ENCODE measurements around the gene TMX2. TPM values are rescaled to one million over a fixed set of nuclear protein-coding genes. Genes with fewer than 3 reads are reported as not detected.
A peak's percentile ranks its signal among the peaks of the same experiment; 100 is the strongest.

Gene TMX2
- total RNA-seq, 1 donor from 2014 or later: 42.1 TPM

GRCh38 chr11:57763568-57763967, 51.2 kb downstream of the TMX2 start:
- DNase-seq (ENCODE audit: low read depth in 2 of 2): peak in 1 of 2 donors; percentile 62

- DNase-seq (ENCODE audit: low read depth in 2 of 2): no peak
Measured at GRCh38 chr11:57764021-57764420, 51.6 kb downstream of the TMX2 start.

DNA sequence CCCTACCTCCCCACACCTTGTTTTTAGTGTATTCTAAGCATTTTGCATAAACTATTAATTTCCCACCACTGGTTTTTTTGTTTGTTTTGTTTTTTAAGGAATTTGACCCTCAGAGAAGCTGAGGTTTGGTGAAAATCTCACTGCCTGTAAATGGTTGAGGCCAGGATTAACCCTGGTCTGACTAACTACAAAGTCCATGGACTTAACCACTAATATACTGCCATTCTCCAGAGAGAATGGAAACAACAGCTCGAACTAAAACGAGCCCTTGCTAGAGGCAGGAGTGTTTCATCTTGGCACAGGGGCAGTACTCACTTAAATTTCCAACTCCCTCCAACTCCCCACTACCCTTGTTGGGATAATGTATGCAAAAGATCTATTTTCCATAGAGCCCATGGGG, 52.2 kb downstream of the TMX2 start:
- no peak for DNase-seq (ENCODE audit: low read depth in 2 of 2)

- no peak for DNase-seq (ENCODE audit: low read depth in 2 of 2)
Measured at GRCh38 chr11:57764972-57765371, 52.6 kb downstream of the TMX2 start.

DNA sequence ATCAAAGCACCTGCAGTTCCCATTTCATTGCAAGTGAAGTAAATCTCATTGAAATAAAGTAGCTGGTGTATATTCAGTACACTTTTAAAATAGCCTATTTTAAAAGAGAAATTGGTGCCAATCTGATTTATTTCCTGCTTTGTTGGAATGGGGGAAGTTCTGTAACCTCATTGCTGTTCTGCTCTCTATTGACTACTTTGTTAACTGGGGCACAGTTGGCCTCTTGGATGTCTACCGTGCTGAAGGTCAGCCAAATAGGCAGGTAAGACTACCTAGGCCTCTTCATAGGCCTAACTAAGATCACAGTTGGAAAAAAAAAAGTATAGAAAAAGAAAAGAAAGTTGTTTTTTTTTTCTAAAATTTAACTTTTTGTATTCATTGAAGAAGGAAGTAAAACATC, 58.4 kb downstream of the TMX2 start:
- DNase-seq (ENCODE audit: low read depth in 2 of 2): no peak

DNA sequence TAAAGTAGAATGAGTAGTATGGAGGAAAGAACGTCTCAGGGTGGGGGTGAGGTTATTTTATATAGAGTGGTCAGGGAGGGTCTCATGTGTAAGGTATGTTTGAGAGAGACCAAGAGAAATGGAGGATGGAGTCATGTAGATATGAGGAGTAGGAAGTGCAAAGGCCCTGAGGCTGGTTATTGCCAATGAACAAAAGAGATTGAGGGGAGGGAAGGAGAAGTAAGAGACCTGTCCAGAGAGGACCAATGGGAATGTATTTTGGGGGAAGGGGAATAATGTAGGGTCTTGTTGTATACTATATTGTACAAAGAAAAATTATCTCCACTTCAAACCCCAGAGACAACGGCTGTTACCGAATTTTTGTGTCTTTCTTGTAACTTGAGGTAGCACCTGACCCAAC, 59.0 kb downstream of the TMX2 start:
- DNase-seq (ENCODE audit: low read depth in 2 of 2): no peak

DNA sequence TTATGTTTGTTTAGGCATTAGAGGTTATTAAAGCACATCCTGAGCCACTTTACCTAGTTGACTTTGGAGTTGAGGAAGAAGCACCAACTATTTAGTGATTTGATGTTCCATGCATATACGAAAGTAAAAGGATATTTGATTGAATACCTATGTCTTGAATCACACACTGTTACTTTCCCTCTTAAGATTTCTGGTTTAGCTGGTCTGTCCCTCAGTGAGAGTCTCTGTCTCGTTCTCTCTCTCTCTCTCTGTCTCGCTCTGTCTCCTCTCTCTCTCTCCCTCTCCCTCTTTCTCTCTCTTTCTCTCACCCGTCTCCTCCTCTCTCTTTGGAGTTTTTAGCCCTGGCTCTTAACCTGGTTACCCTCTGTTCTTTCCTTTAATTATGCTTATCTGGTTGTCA, 60.2 kb downstream of the TMX2 start:
- no peak for DNase-seq (ENCODE audit: low read depth in 2 of 2)

DNA sequence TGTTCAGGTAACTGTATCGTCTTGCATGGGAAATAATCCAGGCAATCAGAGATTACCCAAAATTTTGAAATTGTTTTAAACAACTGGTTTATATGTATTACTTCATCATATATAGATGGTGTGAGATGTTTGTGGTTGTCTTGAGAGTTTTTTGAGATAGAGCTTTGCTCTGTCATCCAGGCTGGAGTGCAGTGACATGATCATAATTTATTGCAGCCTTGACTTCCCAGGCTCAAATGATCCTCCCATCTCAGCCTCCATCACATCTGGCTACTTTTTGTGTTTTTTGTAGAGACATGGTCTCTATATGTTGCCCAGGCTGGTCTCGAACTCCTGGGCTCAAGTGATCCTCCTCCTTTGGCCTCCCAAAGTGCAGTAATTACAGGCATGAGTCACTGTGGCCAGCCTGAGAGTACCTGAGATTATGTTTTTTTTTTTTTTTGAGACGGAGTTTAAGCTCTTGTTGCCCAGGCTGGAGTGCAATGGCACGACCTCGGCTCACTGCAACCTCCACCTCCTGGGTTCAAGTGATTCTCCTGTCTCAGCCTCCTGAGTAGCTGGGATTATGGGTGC, 60.7 kb downstream of the TMX2 start:
- no peak for DNase-seq (ENCODE audit: low read depth in 2 of 2)

- DNase-seq (ENCODE audit: low read depth in 2 of 2): peak in 1 of 2 donors; percentile 69
Measured at GRCh38 chr11:57775491-57775890, 63.1 kb downstream of the TMX2 start.

GRCh38 chr11:57776031-57776521, 63.7 kb downstream of the TMX2 start:
- peak in 1 of 2 donors; percentile 78 for DNase-seq (ENCODE audit: low read depth in 2 of 2)

DNA sequence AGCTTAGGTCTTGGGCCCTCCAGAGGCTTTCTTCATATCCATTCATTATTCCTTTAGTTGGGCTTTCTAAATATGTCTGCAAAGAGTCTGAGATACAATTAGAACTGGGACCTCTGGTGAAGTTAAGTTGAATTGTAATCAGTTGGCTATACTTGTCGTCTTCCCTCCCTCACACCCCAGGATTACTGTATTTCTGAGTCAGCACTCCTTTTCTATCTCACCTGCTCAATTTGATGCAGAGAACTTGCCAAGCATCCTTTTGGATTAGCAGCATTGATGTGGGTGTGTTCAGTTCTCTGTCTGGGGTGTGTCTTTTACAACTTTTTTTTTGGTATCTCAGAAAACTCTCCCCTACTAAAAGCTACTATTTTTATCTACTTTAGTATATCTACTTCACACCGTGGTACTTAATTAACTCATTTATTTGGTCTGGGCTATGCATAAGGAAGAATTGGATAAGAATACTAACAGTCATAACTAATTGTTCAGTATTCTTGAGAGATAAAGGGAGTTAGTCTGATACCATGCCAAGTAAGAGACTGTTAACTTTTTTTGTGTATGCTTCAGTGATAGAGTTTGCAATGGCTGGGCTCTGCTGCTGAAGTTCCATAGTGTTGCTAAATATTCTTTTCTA, 64.3 kb downstream of the TMX2 start:
- no peak for DNase-seq (ENCODE audit: low read depth in 2 of 2)

- peak; percentile 56 to 86 for DNase-seq (ENCODE audit: low read depth in 2 of 2)
Measured at GRCh38 chr11:57777969-57778317, 65.5 kb downstream of the TMX2 start.

DNA sequence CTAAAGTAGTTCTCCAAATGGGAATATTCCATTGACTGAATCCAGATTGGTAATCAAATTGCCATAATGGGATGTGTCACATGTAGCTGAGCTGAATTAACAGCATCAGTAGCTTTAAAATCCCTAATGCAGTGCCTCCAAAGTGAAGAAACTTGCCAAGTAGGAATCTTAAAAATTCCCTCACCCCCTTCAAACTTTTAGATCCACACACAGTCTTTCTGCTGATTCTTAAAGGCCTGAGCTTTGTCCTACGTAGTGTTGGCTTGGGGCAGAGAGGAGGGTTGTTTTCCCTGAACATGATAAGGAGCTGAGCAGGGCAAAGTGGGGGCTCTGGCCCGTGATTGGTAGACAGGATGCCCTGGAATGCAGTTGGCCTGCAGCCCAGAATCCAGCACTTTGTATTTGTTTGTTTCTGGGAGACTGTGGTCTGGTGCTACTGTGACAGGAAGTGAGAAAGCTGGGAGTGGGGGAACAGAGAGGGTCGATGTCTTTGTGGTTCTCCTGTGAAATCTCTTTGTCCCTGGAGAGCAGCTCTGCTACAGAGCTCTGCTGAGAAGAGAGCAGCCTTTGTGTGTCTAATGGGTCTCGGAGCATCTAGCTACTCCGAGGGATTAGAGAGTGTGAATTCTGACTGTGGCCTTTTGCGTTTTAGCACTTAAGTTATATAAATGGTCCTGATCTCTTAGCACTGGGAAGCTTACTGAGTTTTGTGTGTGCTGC, 66.1 kb downstream of the TMX2 start:
- DNase-seq (ENCODE audit: low read depth in 2 of 2): peak; percentile 95 to 99

DNA sequence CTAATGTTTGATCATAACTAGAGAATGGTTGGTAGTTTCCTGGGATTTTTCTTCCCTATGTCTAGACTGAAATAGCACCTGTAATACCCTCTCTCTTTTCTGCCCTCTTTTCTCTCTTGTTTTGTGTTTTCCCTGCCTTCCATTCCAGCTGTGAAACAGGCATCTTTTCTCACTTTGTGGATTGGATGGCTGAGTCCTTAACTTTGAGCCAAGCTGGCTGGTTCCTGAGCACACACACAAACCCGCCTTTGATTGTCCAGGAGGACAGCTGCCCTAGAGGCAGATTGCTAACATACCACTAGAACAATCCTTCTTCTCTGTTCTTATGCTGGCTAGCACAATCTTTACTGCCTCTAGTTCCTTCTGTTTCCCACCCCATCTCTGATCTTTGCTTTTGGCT, 66.9 kb downstream of the TMX2 start:
- peak; percentile 40 to 74 for DNase-seq (ENCODE audit: low read depth in 2 of 2)

DNA sequence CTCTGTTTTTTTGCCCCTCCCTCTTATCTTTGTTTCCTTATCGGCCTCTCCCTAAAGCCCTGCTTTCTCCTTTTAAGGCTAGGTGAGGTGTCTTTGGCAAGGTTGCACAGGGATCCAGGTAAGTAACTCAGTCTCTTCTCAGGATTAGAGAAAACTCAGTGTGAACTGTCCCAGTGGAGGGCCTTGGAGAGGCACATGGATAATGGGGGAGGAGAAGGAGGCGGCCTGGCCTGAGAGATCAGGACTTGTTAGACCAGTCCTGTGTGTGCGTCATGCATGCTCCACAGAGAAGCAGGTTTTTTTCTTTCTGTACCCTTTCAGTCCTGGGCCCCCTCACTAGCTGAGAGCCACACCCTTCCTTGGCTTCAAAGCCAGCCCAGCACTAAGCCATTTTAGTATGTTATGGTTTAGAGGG, 69.1 kb downstream of the TMX2 start:
- peak in 1 of 2 donors; percentile 55 for DNase-seq (ENCODE audit: low read depth in 2 of 2)

- no peak for DNase-seq (ENCODE audit: low read depth in 2 of 2)
Measured at GRCh38 chr11:57785072-57785471, 72.7 kb downstream of the TMX2 start.

GRCh38 chr11:57786436-57786835, 74.0 kb downstream of the TMX2 start:
- DNase-seq (ENCODE audit: low read depth in 2 of 2): no peak

- no peak for DNase-seq (ENCODE audit: low read depth in 2 of 2)
Measured at GRCh38 chr11:57787006-57787604, 74.7 kb downstream of the TMX2 start.

DNA sequence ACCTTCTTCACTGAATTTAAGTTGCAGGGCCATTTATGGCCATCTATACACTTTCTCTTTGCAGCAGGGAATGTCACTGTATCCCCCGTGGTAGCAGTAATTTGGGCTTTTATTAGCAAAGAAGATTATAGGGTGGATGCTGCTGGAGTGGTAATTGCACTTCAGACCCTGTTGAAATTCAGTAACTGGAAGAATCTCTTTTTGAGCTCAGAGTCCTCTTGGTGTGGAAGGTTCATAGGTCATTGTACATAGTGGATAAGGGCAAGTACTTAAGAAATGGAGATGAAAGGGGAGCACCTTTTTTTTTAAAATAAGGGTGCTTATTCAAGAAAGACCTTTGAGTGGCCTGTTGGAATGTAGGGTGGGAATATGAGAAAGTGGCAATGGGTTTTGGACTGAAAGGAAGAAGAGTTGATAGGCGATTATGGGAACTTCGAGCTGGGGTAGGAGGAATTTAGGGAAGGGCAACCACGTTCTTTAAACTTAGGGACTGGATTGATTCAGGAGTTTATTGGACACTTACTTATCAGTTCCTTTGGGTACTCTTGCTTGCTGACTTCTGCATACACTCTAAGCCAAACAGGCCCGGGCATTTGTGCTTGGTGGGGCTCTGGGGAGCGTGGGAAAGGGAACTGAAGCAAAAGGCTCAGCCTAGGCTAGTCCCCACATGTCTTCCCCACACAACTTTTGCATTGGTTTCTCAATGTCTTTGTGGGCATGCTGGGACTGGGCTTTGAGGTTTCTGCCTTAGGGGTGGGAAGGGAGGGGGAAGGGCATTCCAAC, 75.7 kb downstream of the TMX2 start:
- DNase-seq (ENCODE audit: low read depth in 2 of 2): no peak

- no peak for DNase-seq (ENCODE audit: low read depth in 2 of 2)
Measured at GRCh38 chr11:57788703-57789088, 76.3 kb downstream of the TMX2 start.
